HFFc6 (cell line): ENCODE results near the gene USP35. TPM values are rescaled to one million over a fixed set of nuclear protein-coding genes. Genes with fewer than 3 reads are reported as not detected.
"Not testable (repeated sequence)": the region's sequence is repeated elsewhere in the genome, so short reads cannot be mapped to it uniquely, and the experiment has no call there.

Experiments used
- DNase-seq: peaks from one replicate; pipeline ENCODE4 v3.0.0-alpha.2; 2018
- H3K27ac Mint-ChIP-seq: 2 replicates; pipeline ENCODE4 v1.8.0; 2020; ENCODE audit warnings: mild to moderate bottlenecking, mixed read lengths
- H3K27me3 Mint-ChIP-seq: 2 replicates; pipeline ENCODE4 v1.8.0; 2021; ENCODE audit warnings: mild to moderate bottlenecking, moderate library complexity, mixed read lengths; ENCODE audit not compliant: insufficient read depth
- H3K36me3 Mint-ChIP-seq: 2 replicates; pipeline ENCODE4 v1.8.0; 2021; ENCODE audit warnings: low read depth, mixed read lengths
- H3K4me1 Mint-ChIP-seq: 2 replicates; pipeline ENCODE4 v1.8.0; 2020; ENCODE audit warnings: low read depth, mixed read lengths
- H3K4me3 Mint-ChIP-seq: 2 replicates; pipeline ENCODE4 v1.8.0; 2020; ENCODE audit warnings: mild to moderate bottlenecking, moderate library complexity, mixed read lengths
- H3K9me3 Mint-ChIP-seq: 2 replicates; pipeline ENCODE4 v1.8.0; 2020; ENCODE audit warnings: mild to moderate bottlenecking, mixed read lengths
- total RNA-seq, 6 experiments: library from RNA; stranded (reverse); fragmentation: NEBNext Ultra II Directional; extraction: Animal tissue kit (Norgen Biotek cat#: 25700); gene quantifications; 2 replicates in 1 of 6; 3 replicates in 5 of 6; pipeline ENCODE4 v1.2.3, GENCODE V29; 2021
- TF ChIP-seq, protein P1 (sequence below): fragments of 200-600 bp; sonication (generic); IDR thresholded peaks from 2 replicates; pipeline ENCODE4 v1.5.0; 2021; ENCODE audit warnings: antibody characterized with exemption, mild to moderate bottlenecking

Gene USP35
- total RNA-seq, 6 experiments from 2014 or later: 8.5 to 10.6 (median 9.0) TPM

DNA sequence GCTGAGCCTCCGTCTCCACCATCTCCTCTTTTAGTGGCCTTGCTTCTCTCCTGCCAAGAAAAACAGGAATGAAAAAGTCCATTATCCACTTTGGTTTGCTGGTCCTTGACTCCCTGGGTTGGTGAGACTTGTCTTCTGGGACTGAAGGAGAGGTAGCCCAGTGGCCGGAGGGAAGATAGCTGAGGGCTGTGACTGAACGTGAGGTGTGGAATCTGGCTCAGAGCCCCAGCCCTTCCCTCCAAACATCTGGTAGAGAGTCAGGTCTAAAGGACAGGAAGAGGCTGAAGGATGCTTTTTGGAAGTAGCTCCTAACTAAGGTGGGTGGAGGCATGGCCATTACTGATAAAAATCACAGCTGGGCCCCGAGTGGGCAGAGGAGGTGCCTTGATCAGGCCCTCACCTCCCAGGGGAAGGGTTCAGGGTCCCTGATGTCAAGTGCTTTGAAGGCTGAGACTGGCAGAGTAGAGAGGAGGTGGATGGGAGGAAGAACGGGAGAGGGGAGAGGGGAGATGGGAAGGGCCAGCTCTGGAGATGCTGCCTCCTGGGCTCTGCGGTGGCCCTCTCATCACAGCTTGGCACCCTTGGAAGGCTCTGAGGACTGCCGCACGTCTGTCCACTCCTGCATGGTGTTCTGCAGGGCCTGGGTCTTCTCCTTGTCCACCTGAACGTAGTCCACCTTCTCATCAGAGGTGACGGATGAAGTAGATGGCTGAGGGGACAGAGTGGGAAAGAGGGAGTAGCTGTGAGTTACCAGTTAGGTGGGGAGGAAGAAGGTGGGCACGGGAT is 30.2 kb downstream of the USP35 start:
- Mint-ChIP-seq H3K36me3 (peaks cover 33% of the 10 kb centered on the region), H3K4me1 (peaks cover 8% of the 10 kb centered on the region), H3K9me3 (no peaks in the 10 kb centered on the region), H3K4me3 (no peak overlapping the region), H3K27ac (no peak overlapping the region), H3K27me3 (peaks cover 2% of the 10 kb centered on the region; the same call in 1 of the 2 replicates)
- DNase-seq: no peak
- TF ChIP-seq, protein P1, sequence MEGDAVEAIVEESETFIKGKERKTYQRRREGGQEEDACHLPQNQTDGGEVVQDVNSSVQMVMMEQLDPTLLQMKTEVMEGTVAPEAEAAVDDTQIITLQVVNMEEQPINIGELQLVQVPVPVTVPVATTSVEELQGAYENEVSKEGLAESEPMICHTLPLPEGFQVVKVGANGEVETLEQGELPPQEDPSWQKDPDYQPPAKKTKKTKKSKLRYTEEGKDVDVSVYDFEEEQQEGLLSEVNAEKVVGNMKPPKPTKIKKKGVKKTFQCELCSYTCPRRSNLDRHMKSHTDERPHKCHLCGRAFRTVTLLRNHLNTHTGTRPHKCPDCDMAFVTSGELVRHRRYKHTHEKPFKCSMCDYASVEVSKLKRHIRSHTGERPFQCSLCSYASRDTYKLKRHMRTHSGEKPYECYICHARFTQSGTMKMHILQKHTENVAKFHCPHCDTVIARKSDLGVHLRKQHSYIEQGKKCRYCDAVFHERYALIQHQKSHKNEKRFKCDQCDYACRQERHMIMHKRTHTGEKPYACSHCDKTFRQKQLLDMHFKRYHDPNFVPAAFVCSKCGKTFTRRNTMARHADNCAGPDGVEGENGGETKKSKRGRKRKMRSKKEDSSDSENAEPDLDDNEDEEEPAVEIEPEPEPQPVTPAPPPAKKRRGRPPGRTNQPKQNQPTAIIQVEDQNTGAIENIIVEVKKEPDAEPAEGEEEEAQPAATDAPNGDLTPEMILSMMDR: no peak

GRCh38 chr11:78219493-78220217 is 30.9 kb downstream of the USP35 start:
- no peak overlapping the region for H3K4me3 Mint-ChIP-seq
- no peak overlapping the region for H3K27ac Mint-ChIP-seq
- no peak for DNase-seq
- H3K27me3 Mint-ChIP-seq: peaks cover 2% of the 10 kb centered on the region; the same call in 1 of the 2 replicates
- peaks cover 34% of the 10 kb centered on the region for H3K36me3 Mint-ChIP-seq
- TF ChIP-seq, protein P1: no peak
- no peaks in the 10 kb centered on the region for H3K9me3 Mint-ChIP-seq
- H3K4me1 Mint-ChIP-seq: peaks cover 8% of the 10 kb centered on the region

- Mint-ChIP-seq H3K27ac (no peak overlapping the region), H3K36me3 (peaks cover 33% of the 10 kb centered on the region), H3K9me3 (no peaks in the 10 kb centered on the region), H3K4me3 (no peak overlapping the region), H3K4me1 (peaks cover 8% of the 10 kb centered on the region), H3K27me3 (peaks cover 2% of the 10 kb centered on the region; the same call in 1 of the 2 replicates)
- TF ChIP-seq, protein P1: no peak
- no peak for DNase-seq
Measured at GRCh38 chr11:78220218-78221157, 31.8 kb downstream of the USP35 start.

GRCh38 chr11:78221396-78222315 is 32.9 kb downstream of the USP35 start:
- peaks cover 32% of the 10 kb centered on the region for H3K36me3 Mint-ChIP-seq
- no peaks in the 10 kb centered on the region for H3K9me3 Mint-ChIP-seq
- H3K4me3 Mint-ChIP-seq: no peak overlapping the region
- H3K27me3 Mint-ChIP-seq: peaks cover 2% of the 10 kb centered on the region; the same call in 1 of the 2 replicates
- H3K4me1 Mint-ChIP-seq: peaks cover 7% of the 10 kb centered on the region
- DNase-seq: no peak
- TF ChIP-seq, protein P1: no peak
- H3K27ac Mint-ChIP-seq: no peak overlapping the region

DNA sequence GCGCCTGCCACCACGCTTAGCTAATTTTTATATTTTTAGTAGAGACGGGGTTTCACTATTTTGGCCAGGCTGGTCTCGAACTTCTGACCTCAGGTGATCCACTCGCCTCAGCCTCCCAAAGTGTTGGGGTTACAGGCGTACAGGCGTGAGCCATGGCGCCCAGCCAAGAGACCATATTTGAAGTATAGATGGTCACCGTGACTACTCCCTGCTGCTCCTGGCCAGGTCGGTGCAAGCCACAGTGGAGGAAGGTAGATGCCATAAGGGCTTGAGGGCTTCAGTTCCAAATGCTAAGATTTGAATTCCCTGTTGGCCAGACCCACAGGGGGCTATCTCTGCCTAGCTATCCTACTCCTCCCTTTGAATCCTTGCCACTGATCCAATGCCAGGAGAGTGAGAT is 34.0 kb downstream of the USP35 start:
- DNase-seq, H3K4me3 Mint-ChIP-seq, H3K27me3 Mint-ChIP-seq, H3K4me1 Mint-ChIP-seq, H3K27ac Mint-ChIP-seq, H3K9me3 Mint-ChIP-seq: not testable (repeated sequence)
- H3K36me3 Mint-ChIP-seq: peaks cover 26% of the 10 kb centered on the region
